ENCODE measurements around the gene RGS2. TPM values are rescaled to one million over a fixed set of nuclear protein-coding genes. Genes with fewer than 3 reads are reported as not detected.

RGS2 gene
- total RNA-seq, 2 experiments from 2014 or later: 11.7 to 11.8 TPM

- intact Hi-C loops (cut with micrococcal nuclease): no loop called here
- Mint-ChIP-seq H3K27ac (no peak overlapping the region), H3K27me3 (ENCODE audit: low read depth) (peaks cover 5% of the 10 kb centered on the region), H3K9me3 (no peaks in the 10 kb centered on the region), H3K36me3 (ENCODE audit: low read depth) (no peaks in the 10 kb centered on the region), H3K4me1 (ENCODE audit: low read depth) (no peaks in the 10 kb centered on the region), H3K4me3 (no peak overlapping the region)
- DNase-seq: no peak
- CTCF ChIA-PET: interaction anchor here (1.2 kb wide), 1 partner anchor 37 kb away, joined by 3 read pairs; no protein-coding TSS in a partner anchor
Observed at GRCh38 chr1:192844360-192844759, 35.5 kb downstream of the RGS2 start.

GRCh38 chr1:192846950-192847349 lies 38.1 kb downstream of the RGS2 start:
- Mint-ChIP-seq H3K27me3 (ENCODE audit: low read depth) (peaks cover 12% of the 10 kb centered on the region), H3K4me1 (ENCODE audit: low read depth) (no peaks in the 10 kb centered on the region), H3K9me3 (no peaks in the 10 kb centered on the region), H3K4me3 (no peak overlapping the region), H3K36me3 (ENCODE audit: low read depth) (no peaks in the 10 kb centered on the region), H3K27ac (no peak overlapping the region)
- CTCF ChIA-PET: no interaction called here
- no peak for DNase-seq
- intact Hi-C loops (cut with micrococcal nuclease): no loop called here

GRCh38 chr1:192849011-192849410 lies 40.2 kb downstream of the RGS2 start:
- H3K27me3 Mint-ChIP-seq (ENCODE audit: low read depth): peaks cover 11% of the 10 kb centered on the region
- CTCF ChIA-PET: no interaction called here
- no peak overlapping the region for H3K4me3 Mint-ChIP-seq
- no peaks in the 10 kb centered on the region for H3K36me3 Mint-ChIP-seq (ENCODE audit: low read depth)
- H3K9me3 Mint-ChIP-seq: no peaks in the 10 kb centered on the region
- DNase-seq: no peak
- no peaks in the 10 kb centered on the region for H3K4me1 Mint-ChIP-seq (ENCODE audit: low read depth)
- intact Hi-C loops (cut with micrococcal nuclease): no loop called here
- H3K27ac Mint-ChIP-seq: no peak overlapping the region

- H3K4me3 Mint-ChIP-seq: no peak overlapping the region
- intact Hi-C loops (cut with micrococcal nuclease): no loop called here
- H3K9me3 Mint-ChIP-seq: no peaks in the 10 kb centered on the region
- H3K27me3 Mint-ChIP-seq (ENCODE audit: low read depth): peaks cover 11% of the 10 kb centered on the region
- H3K27ac Mint-ChIP-seq: no peak overlapping the region
- DNase-seq: no peak
- H3K36me3 Mint-ChIP-seq (ENCODE audit: low read depth): no peaks in the 10 kb centered on the region
- CTCF ChIA-PET: no interaction called here
- H3K4me1 Mint-ChIP-seq (ENCODE audit: low read depth): no peaks in the 10 kb centered on the region
Observed at GRCh38 chr1:192849442-192849841, 40.6 kb downstream of the RGS2 start.

GRCh38 chr1:192852001-192852947 lies 43.4 kb downstream of the RGS2 start:
- Mint-ChIP-seq H3K9me3 (no peaks in the 10 kb centered on the region), H3K36me3 (ENCODE audit: low read depth) (no peaks in the 10 kb centered on the region), H3K4me1 (ENCODE audit: low read depth) (no peaks in the 10 kb centered on the region), H3K27ac (no peak overlapping the region), H3K27me3 (ENCODE audit: low read depth) (peaks cover 11% of the 10 kb centered on the region), H3K4me3 (no peak overlapping the region)
- intact Hi-C loops (cut with micrococcal nuclease): no loop called here
- no peak for DNase-seq
- CTCF ChIA-PET: interaction anchor here (1.1 kb wide), 1 partner anchor 9 kb away, joined by 4 read pairs; no protein-coding TSS in a partner anchor

GRCh38 chr1:192858456-192858855 lies 49.6 kb downstream of the RGS2 start:
- intact Hi-C loops (cut with micrococcal nuclease): no loop called here
- no peaks in the 10 kb centered on the region for H3K4me1 Mint-ChIP-seq (ENCODE audit: low read depth)
- H3K27ac Mint-ChIP-seq: no peak overlapping the region
- no peak for DNase-seq
- no peaks in the 10 kb centered on the region for H3K27me3 Mint-ChIP-seq (ENCODE audit: low read depth)
- H3K36me3 Mint-ChIP-seq (ENCODE audit: low read depth): no peaks in the 10 kb centered on the region
- no peaks in the 10 kb centered on the region for H3K9me3 Mint-ChIP-seq
- CTCF ChIA-PET: no interaction called here
- H3K4me3 Mint-ChIP-seq: no peak overlapping the region

- DNase-seq: no peak
Observed at GRCh38 chr1:192859808-192860207, 51.0 kb downstream of the RGS2 start.

GRCh38 chr1:192860478-192861185 lies 51.8 kb downstream of the RGS2 start:
- H3K4me3 Mint-ChIP-seq: no peak overlapping the region
- no peaks in the 10 kb centered on the region for H3K27me3 Mint-ChIP-seq (ENCODE audit: low read depth)
- DNase-seq: no peak
- H3K27ac Mint-ChIP-seq: no peak overlapping the region
- no peaks in the 10 kb centered on the region for H3K9me3 Mint-ChIP-seq
- intact Hi-C loops (cut with micrococcal nuclease): no loop called here
- H3K36me3 Mint-ChIP-seq (ENCODE audit: low read depth): no peaks in the 10 kb centered on the region
- no peaks in the 10 kb centered on the region for H3K4me1 Mint-ChIP-seq (ENCODE audit: low read depth)
- CTCF ChIA-PET: no interaction called here

More at GRCh38 chr1:192859808-192860207, 51.0 kb downstream of the RGS2 start:
- Mint-ChIP-seq H3K36me3 (ENCODE audit: low read depth) (no peaks in the 10 kb centered on the region), H3K27me3 (ENCODE audit: low read depth) (no peaks in the 10 kb centered on the region), H3K27ac (no peak overlapping the region), H3K4me3 (no peak overlapping the region), H3K9me3 (no peaks in the 10 kb centered on the region), H3K4me1 (ENCODE audit: low read depth) (no peaks in the 10 kb centered on the region)
- intact Hi-C loops (cut with micrococcal nuclease): no loop called here
- CTCF ChIA-PET: no interaction called here

GRCh38 chr1:192861860-192862259 lies 53.0 kb downstream of the RGS2 start:
- no peaks in the 10 kb centered on the region for H3K27me3 Mint-ChIP-seq (ENCODE audit: low read depth)
- intact Hi-C loops (cut with micrococcal nuclease): no loop called here
- no peaks in the 10 kb centered on the region for H3K4me1 Mint-ChIP-seq (ENCODE audit: low read depth)
- no peaks in the 10 kb centered on the region for H3K36me3 Mint-ChIP-seq (ENCODE audit: low read depth)
- CTCF ChIA-PET: no interaction called here
- no peak overlapping the region for H3K27ac Mint-ChIP-seq
- no peak for DNase-seq
- H3K4me3 Mint-ChIP-seq: no peak overlapping the region
- H3K9me3 Mint-ChIP-seq: no peaks in the 10 kb centered on the region

Other genes with a start within 250 kb of the RGS2 start
- gene RGS1, start 233.3 kb upstream of the RGS2 start, total RNA-seq: 1 to 10 TPM; 4.4 to 6.0 TPM
- not detected for gene RGS13, start 172.9 kb upstream of the RGS2 start, total RNA-seq

Measured in activated naive CD4-positive, alpha-beta T cell treated with anti-CD3 and anti-CD28 coated beads for 36 hours (primary cell).